Esophagus squamous epithelium (tissue), 4 donors: ENCODE measurements around the gene BBS12.

ENCODE experiments used
- POLR2A ChIP-seq, 4 donors: fragments of 450-650 bp; IDR thresholded peaks; one replicate each; pipeline ENCODE4 v1.6.1; 2017; ENCODE audit warnings: antibody characterized with exemption in 4 of 4, mild to moderate bottlenecking in 4 of 4, moderate library complexity in 3 of 4
- TF ChIP-seq, protein P1 (sequence below), 6 experiments: fragments of 450-650 bp in 4 of 6; fragments of 200-600 bp in 2 of 6; sonication (generic) in 2 of 6; IDR thresholded peaks; one replicate each; pipeline ENCODE4 v1.5.1; 2016 to 2019; ENCODE audit warnings: antibody characterized with exemption in 6 of 6, mild to moderate bottlenecking in 4 of 6, moderate library complexity in 4 of 6

DNA sequence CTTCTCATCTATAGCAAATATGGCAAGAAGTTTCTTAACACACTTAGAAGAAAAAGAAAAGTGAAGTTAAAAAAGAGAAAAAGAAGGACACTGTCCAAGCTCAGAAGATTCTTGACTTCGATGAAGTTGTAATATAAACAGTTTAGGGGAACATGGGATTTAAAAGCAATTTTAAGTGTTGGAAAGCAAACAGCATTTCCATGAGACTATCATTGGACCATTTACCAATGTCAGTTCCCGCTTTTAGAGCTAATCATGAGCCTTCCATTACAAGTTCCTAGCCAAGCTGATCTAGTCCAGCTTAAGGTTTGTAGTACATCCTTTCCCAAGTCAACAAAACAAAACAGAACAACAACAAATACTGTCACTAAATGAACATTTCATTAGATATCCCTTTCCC lies 49.0 kb downstream of the BBS12 start:
- no peak for TF ChIP-seq POLR2A (IDR thresholded peaks at IDR 0.05)
- TF ChIP-seq, protein P1, sequence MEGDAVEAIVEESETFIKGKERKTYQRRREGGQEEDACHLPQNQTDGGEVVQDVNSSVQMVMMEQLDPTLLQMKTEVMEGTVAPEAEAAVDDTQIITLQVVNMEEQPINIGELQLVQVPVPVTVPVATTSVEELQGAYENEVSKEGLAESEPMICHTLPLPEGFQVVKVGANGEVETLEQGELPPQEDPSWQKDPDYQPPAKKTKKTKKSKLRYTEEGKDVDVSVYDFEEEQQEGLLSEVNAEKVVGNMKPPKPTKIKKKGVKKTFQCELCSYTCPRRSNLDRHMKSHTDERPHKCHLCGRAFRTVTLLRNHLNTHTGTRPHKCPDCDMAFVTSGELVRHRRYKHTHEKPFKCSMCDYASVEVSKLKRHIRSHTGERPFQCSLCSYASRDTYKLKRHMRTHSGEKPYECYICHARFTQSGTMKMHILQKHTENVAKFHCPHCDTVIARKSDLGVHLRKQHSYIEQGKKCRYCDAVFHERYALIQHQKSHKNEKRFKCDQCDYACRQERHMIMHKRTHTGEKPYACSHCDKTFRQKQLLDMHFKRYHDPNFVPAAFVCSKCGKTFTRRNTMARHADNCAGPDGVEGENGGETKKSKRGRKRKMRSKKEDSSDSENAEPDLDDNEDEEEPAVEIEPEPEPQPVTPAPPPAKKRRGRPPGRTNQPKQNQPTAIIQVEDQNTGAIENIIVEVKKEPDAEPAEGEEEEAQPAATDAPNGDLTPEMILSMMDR (IDR thresholded peaks at IDR 0.05): no peak
